ENCODE results near the gene ARHGAP20.
A peak's percentile ranks its signal among the peaks of the same experiment; 100 is the strongest.

Gene ARHGAP20

GRCh38 chr11:110613197-110613918 lies 98.9 kb downstream of the ARHGAP20 start:
- DNase-seq (ENCODE audit: low spot score) (no peak), FAIRE-seq (no peak)

- DNase-seq (ENCODE audit: low spot score), result no peak
- FAIRE-seq, result no peak
These were observed 105.8 kb downstream of the ARHGAP20 start for GRCh38 chr11:110606415-110606814.

- no peak for FAIRE-seq
- DNase-seq (ENCODE audit: low spot score), result no peak
These were observed 110.3 kb downstream of the ARHGAP20 start for GRCh38 chr11:110601936-110602335.

- no peak for DNase-seq (ENCODE audit: low spot score)
- no peak for FAIRE-seq
These were observed 111.9 kb downstream of the ARHGAP20 start for GRCh38 chr11:110600322-110600721.

GRCh38 chr11:110599207-110599606 lies 113.0 kb downstream of the ARHGAP20 start:
- FAIRE-seq, result no peak
- DNase-seq (ENCODE audit: low spot score), result no peak

GRCh38 chr11:110598725-110599124 lies 113.5 kb downstream of the ARHGAP20 start:
- no peak for FAIRE-seq
- DNase-seq (ENCODE audit: low spot score), result no peak

GRCh38 chr11:110587972-110588371 lies 124.3 kb downstream of the ARHGAP20 start:
- no peak for DNase-seq (ENCODE audit: low spot score)
- no peak for FAIRE-seq

- DNase-seq (ENCODE audit: low spot score) (no peak), FAIRE-seq (no peak)
These were observed 125.1 kb downstream of the ARHGAP20 start for GRCh38 chr11:110587129-110587528.

- DNase-seq (ENCODE audit: low spot score), result no peak
- no peak for FAIRE-seq
These were observed 128.1 kb downstream of the ARHGAP20 start for GRCh38 chr11:110584150-110584549.

GRCh38 chr11:110582728-110583432 lies 129.4 kb downstream of the ARHGAP20 start:
- no peak for FAIRE-seq
- no peak for DNase-seq (ENCODE audit: low spot score)

- FAIRE-seq, result no peak
- DNase-seq (ENCODE audit: low spot score), result no peak
These were observed 131.7 kb downstream of the ARHGAP20 start for GRCh38 chr11:110580571-110580970.

- no peak for DNase-seq (ENCODE audit: low spot score)
- no peak for FAIRE-seq
These were observed 138.8 kb downstream of the ARHGAP20 start for GRCh38 chr11:110573411-110573810.

- no peak for FAIRE-seq
- no peak for DNase-seq (ENCODE audit: low spot score)
These were observed 141.0 kb downstream of the ARHGAP20 start for GRCh38 chr11:110571081-110571720.

- DNase-seq (ENCODE audit: low spot score), result no peak
- no peak for FAIRE-seq
These were observed 145.7 kb downstream of the ARHGAP20 start for GRCh38 chr11:110566577-110566976.

GRCh38 chr11:110565357-110566336 lies 146.6 kb downstream of the ARHGAP20 start:
- FAIRE-seq, result no peak

GRCh38 chr11:110564676-110565356 lies 147.4 kb downstream of the ARHGAP20 start:
- DNase-seq (ENCODE audit: low spot score) (no peak), FAIRE-seq (no peak)

More at GRCh38 chr11:110565357-110566336, 146.6 kb downstream of the ARHGAP20 start:
- DNase-seq (ENCODE audit: low spot score), result peak; percentile 58

GRCh38 chr11:110544779-110545178 lies 167.5 kb downstream of the ARHGAP20 start:
- DNase-seq (ENCODE audit: low spot score) (no peak), FAIRE-seq (no peak)

- DNase-seq (ENCODE audit: low spot score) (no peak), FAIRE-seq (no peak)
These were observed 174.1 kb downstream of the ARHGAP20 start for GRCh38 chr11:110538154-110538553.

- FAIRE-seq (no peak), DNase-seq (ENCODE audit: low spot score) (no peak)
These were observed 181.1 kb downstream of the ARHGAP20 start for GRCh38 chr11:110530900-110531741.

GRCh38 chr11:110529043-110529442 lies 183.2 kb downstream of the ARHGAP20 start:
- FAIRE-seq, result no peak
- no peak for DNase-seq (ENCODE audit: low spot score)

Data from urothelium cell line (cell line).